ENCODE data around the gene RXFP1.

GRCh38 chr4:158521484-158522088, at the start of gene RXFP1:
- TF ChIP-seq, protein P1, sequence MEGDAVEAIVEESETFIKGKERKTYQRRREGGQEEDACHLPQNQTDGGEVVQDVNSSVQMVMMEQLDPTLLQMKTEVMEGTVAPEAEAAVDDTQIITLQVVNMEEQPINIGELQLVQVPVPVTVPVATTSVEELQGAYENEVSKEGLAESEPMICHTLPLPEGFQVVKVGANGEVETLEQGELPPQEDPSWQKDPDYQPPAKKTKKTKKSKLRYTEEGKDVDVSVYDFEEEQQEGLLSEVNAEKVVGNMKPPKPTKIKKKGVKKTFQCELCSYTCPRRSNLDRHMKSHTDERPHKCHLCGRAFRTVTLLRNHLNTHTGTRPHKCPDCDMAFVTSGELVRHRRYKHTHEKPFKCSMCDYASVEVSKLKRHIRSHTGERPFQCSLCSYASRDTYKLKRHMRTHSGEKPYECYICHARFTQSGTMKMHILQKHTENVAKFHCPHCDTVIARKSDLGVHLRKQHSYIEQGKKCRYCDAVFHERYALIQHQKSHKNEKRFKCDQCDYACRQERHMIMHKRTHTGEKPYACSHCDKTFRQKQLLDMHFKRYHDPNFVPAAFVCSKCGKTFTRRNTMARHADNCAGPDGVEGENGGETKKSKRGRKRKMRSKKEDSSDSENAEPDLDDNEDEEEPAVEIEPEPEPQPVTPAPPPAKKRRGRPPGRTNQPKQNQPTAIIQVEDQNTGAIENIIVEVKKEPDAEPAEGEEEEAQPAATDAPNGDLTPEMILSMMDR (IDR thresholded peaks at IDR 0.05; ENCODE audit: poor library complexity) = no peak
- TF ChIP-seq EZH2 (IDR thresholded peaks at IDR 0.05; ENCODE audit: borderline replicate concordance) (no peak), EZH2phosphoT487 (IDR thresholded peaks at IDR 0.05; ENCODE audit: low read depth, severe bottlenecking, unreplicated experiment) (no peak)
